Measurements from ENCODE around the gene CHMP1B. TPM values are rescaled to one million over a fixed set of nuclear protein-coding genes. Genes with fewer than 3 reads are reported as not detected.

CHMP1B gene
- total and polyA plus RNA-seq, 9 donors: 21.8 to 58.0 (median 32.8) TPM

DNA sequence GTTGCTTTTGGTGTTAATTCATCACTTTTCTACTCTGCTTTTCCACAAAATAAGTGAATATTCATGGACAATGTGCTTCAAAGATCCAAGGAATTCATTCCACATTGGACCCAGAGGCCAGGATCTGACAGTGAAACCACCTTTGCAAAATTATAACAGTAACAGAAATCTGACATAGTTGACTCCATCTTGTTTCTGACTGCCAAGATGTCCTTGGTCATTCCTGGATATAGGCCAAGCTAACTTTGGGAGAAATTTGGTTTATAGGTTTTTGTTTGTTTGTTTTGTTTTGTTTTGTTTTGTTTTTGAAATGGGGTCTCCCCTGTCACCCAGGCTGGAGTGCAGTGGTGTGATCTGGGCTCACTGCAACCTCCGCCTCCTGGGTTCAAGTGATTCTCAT lies 46.6 kb downstream of the CHMP1B start:
- no peak overlapping the region for H3K4me3 ChIP-seq
- H3K27me3 ChIP-seq: no peaks in the 10 kb centered on the region
- H3K4me1 ChIP-seq (ENCODE audit: insufficient read depth): no peaks in the 10 kb centered on the region
- no peak for DNase-seq
- intact Hi-C loops (cut with DNase I): loop anchor here in 1 of 4 donors (5.0 kb wide), 1 partner anchor 40 kb away; no protein-coding TSS in a partner anchor
- 0 to 98% (median 89%) methylated on average over 1 of the region's 1 CpG for WGBS, 3 donors
- H3K9me3 ChIP-seq: no peaks in the 10 kb centered on the region
- TF ChIP-seq, protein P1, sequence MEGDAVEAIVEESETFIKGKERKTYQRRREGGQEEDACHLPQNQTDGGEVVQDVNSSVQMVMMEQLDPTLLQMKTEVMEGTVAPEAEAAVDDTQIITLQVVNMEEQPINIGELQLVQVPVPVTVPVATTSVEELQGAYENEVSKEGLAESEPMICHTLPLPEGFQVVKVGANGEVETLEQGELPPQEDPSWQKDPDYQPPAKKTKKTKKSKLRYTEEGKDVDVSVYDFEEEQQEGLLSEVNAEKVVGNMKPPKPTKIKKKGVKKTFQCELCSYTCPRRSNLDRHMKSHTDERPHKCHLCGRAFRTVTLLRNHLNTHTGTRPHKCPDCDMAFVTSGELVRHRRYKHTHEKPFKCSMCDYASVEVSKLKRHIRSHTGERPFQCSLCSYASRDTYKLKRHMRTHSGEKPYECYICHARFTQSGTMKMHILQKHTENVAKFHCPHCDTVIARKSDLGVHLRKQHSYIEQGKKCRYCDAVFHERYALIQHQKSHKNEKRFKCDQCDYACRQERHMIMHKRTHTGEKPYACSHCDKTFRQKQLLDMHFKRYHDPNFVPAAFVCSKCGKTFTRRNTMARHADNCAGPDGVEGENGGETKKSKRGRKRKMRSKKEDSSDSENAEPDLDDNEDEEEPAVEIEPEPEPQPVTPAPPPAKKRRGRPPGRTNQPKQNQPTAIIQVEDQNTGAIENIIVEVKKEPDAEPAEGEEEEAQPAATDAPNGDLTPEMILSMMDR (IDR thresholded peaks at IDR 0.05): no peak
- no peak for TF ChIP-seq EP300 (IDR thresholded peaks at IDR 0.05)
- TF ChIP-seq POLR2A (IDR thresholded peaks at IDR 0.05): no peak
- no peak overlapping the region for H3K27ac ChIP-seq
- no peaks in the 10 kb centered on the region for H3K36me3 ChIP-seq

DNA sequence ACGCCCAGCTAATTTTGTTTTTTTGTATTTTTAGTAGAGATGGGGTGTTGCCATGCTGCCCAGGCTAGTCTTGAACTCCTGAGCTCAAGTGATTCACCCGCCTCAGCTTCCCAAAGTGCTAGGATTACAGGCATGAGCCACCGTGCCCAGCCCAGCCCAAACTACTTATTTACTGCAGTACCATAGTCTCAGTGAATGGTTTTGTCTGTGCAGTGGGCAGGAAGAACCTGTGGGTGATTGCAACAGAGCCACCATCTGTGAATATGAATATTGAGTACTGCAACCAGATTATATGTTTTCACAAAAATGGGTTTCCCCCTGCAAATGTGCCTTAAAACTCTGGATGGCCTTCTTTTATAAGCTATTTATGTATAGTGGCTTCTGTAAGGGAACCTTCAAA lies 47.9 kb downstream of the CHMP1B start:
- DNase-seq: no peak
- intact Hi-C loops (cut with DNase I): loop anchor here in 1 of 4 donors (5.0 kb wide), 1 partner anchor 42 kb away; no protein-coding TSS in a partner anchor
- TF ChIP-seq EP300 (IDR thresholded peaks at IDR 0.05) (no peak), POLR2A (IDR thresholded peaks at IDR 0.05) (no peak)
- TF ChIP-seq, protein P1 (IDR thresholded peaks at IDR 0.05): no peak
- H3K36me3 ChIP-seq: no peaks in the 10 kb centered on the region
- H3K4me1 ChIP-seq (ENCODE audit: insufficient read depth): no peaks in the 10 kb centered on the region
- H3K4me3 ChIP-seq: no peak overlapping the region
- H3K9me3 ChIP-seq: no peaks in the 10 kb centered on the region
- 93 to 100% (median 100%) methylated on average over 3 of the region's 3 CpGs for WGBS, 3 donors
- no peak overlapping the region for H3K27ac ChIP-seq
- H3K27me3 ChIP-seq: no peaks in the 10 kb centered on the region

DNA sequence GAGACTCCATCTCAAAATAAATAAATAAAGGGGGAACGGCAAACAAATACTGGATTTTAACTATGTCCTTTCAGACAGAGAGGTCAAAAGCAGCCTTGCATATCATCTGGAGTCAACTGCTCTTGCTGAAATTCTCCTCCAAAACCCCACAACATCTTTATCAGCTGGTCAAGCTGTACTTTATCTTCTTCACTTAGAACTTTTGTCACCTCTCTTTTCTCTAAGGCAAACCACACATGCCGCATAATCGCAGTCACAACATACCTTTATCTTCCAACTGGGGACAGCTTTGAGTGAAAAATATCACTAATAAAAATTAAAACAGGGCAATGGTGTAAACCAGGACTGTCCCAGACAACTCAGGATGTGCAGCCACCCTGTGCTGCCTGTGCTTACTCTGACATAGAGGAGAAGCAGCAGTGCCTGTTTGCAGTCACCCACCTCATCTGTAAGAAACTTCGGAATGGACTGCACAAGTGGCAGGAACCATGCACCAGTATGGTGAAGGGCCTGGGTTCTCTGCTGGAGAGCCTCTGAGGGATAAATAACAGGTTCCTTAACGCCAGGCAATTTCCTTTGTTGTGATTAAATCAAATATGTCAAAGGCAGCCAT lies 50.7 kb downstream of the CHMP1B start:
- no peaks in the 10 kb centered on the region for H3K36me3 ChIP-seq
- WGBS, 3 donors: 78 to 88% (median 86%) methylated on average over 5 of the region's 5 CpGs
- TF ChIP-seq POLR2A (IDR thresholded peaks at IDR 0.05): no peak
- TF ChIP-seq, protein P1 (IDR thresholded peaks at IDR 0.05): no peak
- TF ChIP-seq EP300 (IDR thresholded peaks at IDR 0.05): no peak

DNA sequence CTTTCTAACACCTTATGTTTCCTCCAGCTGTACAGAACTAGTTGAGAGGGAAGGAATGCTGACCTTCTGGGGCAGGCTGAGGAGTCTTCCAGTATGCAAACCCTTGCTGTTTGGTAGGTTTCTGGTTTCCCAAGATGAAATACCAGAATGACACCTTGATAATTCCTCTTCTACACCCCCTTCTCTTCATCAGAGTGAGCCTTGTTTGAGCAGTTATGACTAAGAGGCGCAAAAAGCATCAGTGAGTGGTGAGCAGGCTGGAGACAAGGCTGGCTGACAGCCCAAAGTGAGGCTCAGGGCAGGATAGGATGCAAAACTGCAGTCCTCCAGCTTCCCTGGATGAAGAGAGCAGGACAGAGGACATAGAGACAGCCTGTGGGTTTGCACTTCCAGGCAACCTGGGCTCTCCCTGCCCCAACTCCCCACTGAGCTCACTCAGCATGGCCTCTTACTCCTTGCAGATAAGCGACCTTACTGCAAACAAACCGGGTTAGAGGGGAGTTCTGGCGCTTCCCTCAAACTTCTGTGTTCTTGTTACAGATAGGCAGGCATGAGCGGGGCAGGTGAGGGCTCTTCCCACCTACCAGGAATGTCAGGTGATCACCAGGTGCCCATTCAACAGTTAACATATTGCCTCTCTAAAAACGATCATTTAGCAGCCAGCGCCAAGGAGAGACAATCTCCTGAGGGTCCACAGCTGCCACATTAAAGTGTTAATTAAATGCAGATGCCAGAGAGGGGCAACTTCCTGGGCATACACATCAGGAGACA lies 51.5 kb downstream of the CHMP1B start:
- WGBS, 3 donors: 59 to 65% (median 63%) methylated on average over 7 of the region's 7 CpGs
- Histone ChIP-seq H3K4me1 (ENCODE audit: insufficient read depth) (peaks cover 5% of the 10 kb centered on the region), H3K27me3 (no peaks in the 10 kb centered on the region), H3K27ac (no peak overlapping the region), H3K4me3 (no peak overlapping the region), H3K9me3 (no peaks in the 10 kb centered on the region), H3K36me3 (no peaks in the 10 kb centered on the region)
- TF ChIP-seq POLR2A (IDR thresholded peaks at IDR 0.05) (no peak), EP300 (IDR thresholded peaks at IDR 0.05) (no peak)
- TF ChIP-seq, protein P1 (IDR thresholded peaks at IDR 0.05): no peak
- intact Hi-C loops (cut with DNase I): no loop called here
- no peak for DNase-seq

More for the DNA sequence above, 50.7 kb downstream of the CHMP1B start:
- Histone ChIP-seq H3K4me1 (ENCODE audit: insufficient read depth) (no peaks in the 10 kb centered on the region), H3K4me3 (no peak overlapping the region), H3K27me3 (no peaks in the 10 kb centered on the region), H3K9me3 (no peaks in the 10 kb centered on the region), H3K27ac (no peak overlapping the region)
- intact Hi-C loops (cut with DNase I): no loop called here
- DNase-seq: no peak

Other genes with a start within 250 kb of the CHMP1B start
- gene SLC35G4, start 241.8 kb upstream of the CHMP1B start, total RNA-seq: not detected
- not detected for gene SLC35G4, start 241.8 kb upstream of the CHMP1B start, polyA plus RNA-seq
- gene GNAL, start 162.1 kb upstream of the CHMP1B start, total RNA-seq: 1 to 10 TPM; 2.6 to 5.5 (median 3.4) TPM
- 10 to 100 TPM in 1 of 2 donors, 1 to 10 TPM in 1; 1.6 to 15.4 TPM for gene GNAL, start 162.1 kb upstream of the CHMP1B start, polyA plus RNA-seq
- gene MPPE1, start 56.9 kb downstream of the CHMP1B start, total RNA-seq: 10 to 100 TPM; 19.9 to 38.0 (median 25.5) TPM
- gene MPPE1, start 56.9 kb downstream of the CHMP1B start, polyA plus RNA-seq: 10 to 100 TPM; 22.7 to 29.8 TPM
- 10 to 100 TPM; 16.8 to 33.5 (median 25.2) TPM for gene IMPA2, start 130.1 kb downstream of the CHMP1B start, total RNA-seq
- gene IMPA2, start 130.1 kb downstream of the CHMP1B start, polyA plus RNA-seq: 10 to 100 TPM; 15.4 to 21.1 TPM
- not detected for gene ANKRD62, start 242.4 kb downstream of the CHMP1B start, total RNA-seq
- not detected for gene ANKRD62, start 242.4 kb downstream of the CHMP1B start, polyA plus RNA-seq